Neural cell (in vitro differentiated cells): ENCODE measurements around the gene CLEC3B. TPM values are rescaled to one million over a fixed set of nuclear protein-coding genes. Genes with fewer than 3 reads are reported as not detected.

Experiments
- H2AFZ ChIP-seq: fragments of 200-600, 300-800 bp; sonication (generic), shearing (Covaris generic); 2 replicates; pipeline ENCODE4 v1.6.0; 2014; ENCODE audit warnings: low read depth, mild to moderate bottlenecking, antibody characterized with exemption, low read length, moderate library complexity
- H3F3A ChIP-seq: fragments of 200-600 bp; shearing (Covaris generic); 2 replicates; pipeline ENCODE4 v1.6.1; 2016; ENCODE audit warnings: mild to moderate bottlenecking, moderate library complexity, mixed read lengths, antibody characterized with exemption, low read length; ENCODE audit not compliant: insufficient read depth, poor library complexity, severe bottlenecking
- H3K27ac ChIP-seq: fragments of 200-600, 300-800 bp; sonication (generic), shearing (Covaris generic); 2 replicates; pipeline ENCODE4 v1.5.1; 2014; ENCODE audit warnings: mild to moderate bottlenecking, low read length, moderate library complexity
- H3K27me3 ChIP-seq: fragments of 300-800, 200-600 bp; sonication (generic), shearing (Covaris generic); 2 replicates; pipeline ENCODE4 v1.6.0; 2014; ENCODE audit warnings: mild to moderate bottlenecking, low read depth, low read length, moderate library complexity; ENCODE audit not compliant: insufficient read depth
- H3K36me3 ChIP-seq: fragments of 300-800, 200-600 bp; sonication (generic), shearing (Covaris generic); 2 replicates; pipeline ENCODE4 v1.5.1; 2014; ENCODE audit warnings: mild to moderate bottlenecking, antibody characterized with exemption, low read length, moderate library complexity; ENCODE audit not compliant: insufficient read depth
- H3K4me2 ChIP-seq: fragments of 300-800, 200-600 bp; sonication (generic), shearing (Covaris generic); 2 replicates; pipeline ENCODE4 v1.6.0; 2014; ENCODE audit warnings: mild to moderate bottlenecking, low read length
- H3K4me3 ChIP-seq: fragments of 300-800, 200-600 bp; sonication (generic), shearing (Covaris generic); 2 replicates; pipeline ENCODE4 v1.5.1; 2014; ENCODE audit warnings: mild to moderate bottlenecking, low read length, moderate library complexity
- H3K79me2 ChIP-seq: fragments of 200-600 bp; shearing (Covaris generic); replicated peaks from 2 replicates; pipeline ENCODE4 v1.6.0; 2014; ENCODE audit warnings: mild to moderate bottlenecking, low read length, moderate library complexity; ENCODE audit not compliant: insufficient read depth
- H3K9ac ChIP-seq: fragments of 300-800, 200-600 bp; sonication (generic), shearing (Covaris generic); 2 replicates; pipeline ENCODE4 v1.6.1; 2016; ENCODE audit warnings: mild to moderate bottlenecking, low read length, mixed read lengths
- H3K9me2 ChIP-seq: fragments of 200-600 bp; shearing (Covaris generic); 2 replicates; pipeline ENCODE4 v1.6.1; 2016; ENCODE audit warnings: mild to moderate bottlenecking, low read length, mixed read lengths; ENCODE audit not compliant: insufficient read depth
- H3K9me3 ChIP-seq: fragments of 200-600, 300-800 bp; sonication (generic), shearing (Covaris generic); 2 replicates; pipeline ENCODE4 v1.6.1; 2016; ENCODE audit warnings: mild to moderate bottlenecking, mixed run types, low read length, moderate library complexity, mixed read lengths
- H4K20me1 ChIP-seq: fragments of 200-600 bp; shearing (Covaris generic); 2 replicates; pipeline ENCODE4 v1.6.1; 2016; ENCODE audit warnings: mild to moderate bottlenecking, mixed run types; ENCODE audit not compliant: insufficient read depth
- CTCF ChIP-seq: fragments of 450-650 bp; IDR thresholded peaks from 2 replicates; pipeline ENCODE4 v1.5.1; 2014; ENCODE audit warnings: antibody characterized with exemption, mild to moderate bottlenecking, moderate library complexity; ENCODE audit not compliant: poor library complexity, severe bottlenecking
- EP300 ChIP-seq: fragments of 450-650 bp; conservative IDR thresholded peaks from 2 replicates; pipeline ENCODE4 v1.6.1; 2014; ENCODE audit warnings: antibody characterized with exemption, mild to moderate bottlenecking, moderate library complexity; ENCODE audit not compliant: poor library complexity, severe bottlenecking
- EZH2 ChIP-seq: fragments of 200-600, 300-800 bp; shearing (Covaris generic), sonication (generic); IDR thresholded peaks from 2 replicates; pipeline ENCODE4 v1.6.1; 2014; ENCODE audit warnings: antibody characterized with exemption, low read length, borderline replicate concordance, mild to moderate bottlenecking; ENCODE audit not compliant: insufficient read depth, poor library complexity, severe bottlenecking
- MXI1 ChIP-seq: fragments of 450-650 bp; conservative IDR thresholded peaks from 2 replicates; pipeline ENCODE4 v1.6.1; 2014; ENCODE audit warnings: antibody characterized with exemption, mild to moderate bottlenecking; ENCODE audit not compliant: poor library complexity, severe bottlenecking
- POLR2AphosphoS5 ChIP-seq: IDR thresholded peaks from 2 replicates; pipeline ENCODE4 v1.6.1; 2012
- RAD21 ChIP-seq: fragments of 450-650 bp; conservative IDR thresholded peaks from 2 replicates; pipeline ENCODE4 v1.6.1; 2014; ENCODE audit warnings: antibody characterized with exemption, mild to moderate bottlenecking, moderate library complexity
- SMC3 ChIP-seq: fragments of 450-650 bp; conservative IDR thresholded peaks from 2 replicates; pipeline ENCODE4 v1.6.1; 2014; ENCODE audit warnings: antibody characterized with exemption, mild to moderate bottlenecking, moderate library complexity; ENCODE audit not compliant: poor library complexity
- TAF1 ChIP-seq: IDR thresholded peaks from 2 replicates; pipeline ENCODE4 v1.6.1; 2012; ENCODE audit warnings: low read depth
- polyA plus RNA-seq: library from polyadenylated mRNA; depleted of rRNA; stranded (reverse); fragments of >200 nt; gene quantifications from 2 replicates; pipeline ENCODE4 v1.2.3, GENCODE V29; 2014
- TF ChIP-seq, protein P1 (sequence below): IDR thresholded peaks from 2 replicates; pipeline ENCODE4 v1.6.1; 2012; ENCODE audit warnings: borderline replicate concordance

CLEC3B gene
- polyA plus RNA-seq, 1 donor from 2014 or later: 2.6 TPM

DNA sequence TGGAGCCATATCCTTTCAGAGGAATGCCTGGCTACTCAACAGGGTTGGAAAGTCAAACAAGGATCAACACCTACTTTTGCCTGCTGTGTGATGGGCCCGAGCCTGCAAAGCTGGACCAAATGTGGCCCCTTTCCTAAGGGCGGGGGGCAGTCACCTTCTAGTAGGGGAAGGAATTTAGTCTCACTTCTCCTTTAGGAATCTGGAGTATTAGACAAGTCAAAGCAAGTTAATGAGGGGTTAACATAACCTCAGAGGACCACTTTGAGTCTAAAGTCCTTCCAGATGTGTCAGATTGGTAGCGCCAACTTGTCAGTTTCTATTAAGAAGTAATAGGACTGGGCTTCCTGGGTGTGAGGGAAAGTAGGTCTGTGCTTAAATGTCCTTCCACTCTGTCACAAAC, 43.3 kb upstream of the CLEC3B start:
- Histone ChIP-seq H3K4me3 (no peak overlapping the region), H3K27me3 (no peaks in the 10 kb centered on the region), H3K9me2 (no peaks in the 10 kb centered on the region), H3K27ac (no peak overlapping the region), H3K79me2 (peaks cover 29% of the 10 kb centered on the region), H2AFZ (no peak overlapping the region), H3F3A (no peaks in the 10 kb centered on the region), H3K9ac (no peak overlapping the region), H3K4me2 (no peak overlapping the region), H4K20me1 (no peaks in the 10 kb centered on the region), H3K36me3 (no peaks in the 10 kb centered on the region), H3K9me3 (no peaks in the 10 kb centered on the region)
- no peak for TF ChIP-seq POLR2AphosphoS5
- TF ChIP-seq MXI1: no peak

DNA sequence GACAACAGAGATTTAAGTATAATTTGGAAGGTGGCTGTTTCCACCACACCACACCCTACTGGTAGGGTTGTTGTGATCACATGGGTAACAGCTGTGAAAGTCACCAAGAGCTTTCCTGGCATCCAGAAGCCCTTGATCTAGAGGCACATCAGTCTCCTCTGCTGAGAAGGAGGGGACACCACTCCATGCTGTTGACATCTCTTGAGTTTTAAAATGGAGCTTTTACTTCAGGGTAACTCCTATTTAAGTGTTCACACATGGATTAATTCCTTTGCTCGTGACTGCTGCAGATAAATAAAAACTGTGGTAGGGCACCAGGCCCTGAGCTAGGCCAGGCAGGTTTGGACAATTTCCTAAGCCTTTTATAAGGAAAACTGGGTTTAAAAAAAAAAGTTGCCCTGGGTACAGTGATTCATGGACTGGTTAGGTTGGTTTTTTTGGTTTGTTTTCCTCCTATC, 42.6 kb upstream of the CLEC3B start:
- H4K20me1 ChIP-seq: no peaks in the 10 kb centered on the region
- H3F3A ChIP-seq: no peaks in the 10 kb centered on the region

More for the DNA sequence above, 42.6 kb upstream of the CLEC3B start:
- H3K36me3 ChIP-seq: no peaks in the 10 kb centered on the region
- no peak overlapping the region for H2AFZ ChIP-seq
- no peaks in the 10 kb centered on the region for H3K9me3 ChIP-seq
- H3K27ac ChIP-seq: no peak overlapping the region
- H3K9ac ChIP-seq: no peak overlapping the region
- no peaks in the 10 kb centered on the region for H3K27me3 ChIP-seq
- no peaks in the 10 kb centered on the region for H3K9me2 ChIP-seq
- H3K4me2 ChIP-seq: no peak overlapping the region
- H3K79me2 ChIP-seq: peaks cover 24% of the 10 kb centered on the region
- TF ChIP-seq EZH2: no peak
- TF ChIP-seq, protein P1, sequence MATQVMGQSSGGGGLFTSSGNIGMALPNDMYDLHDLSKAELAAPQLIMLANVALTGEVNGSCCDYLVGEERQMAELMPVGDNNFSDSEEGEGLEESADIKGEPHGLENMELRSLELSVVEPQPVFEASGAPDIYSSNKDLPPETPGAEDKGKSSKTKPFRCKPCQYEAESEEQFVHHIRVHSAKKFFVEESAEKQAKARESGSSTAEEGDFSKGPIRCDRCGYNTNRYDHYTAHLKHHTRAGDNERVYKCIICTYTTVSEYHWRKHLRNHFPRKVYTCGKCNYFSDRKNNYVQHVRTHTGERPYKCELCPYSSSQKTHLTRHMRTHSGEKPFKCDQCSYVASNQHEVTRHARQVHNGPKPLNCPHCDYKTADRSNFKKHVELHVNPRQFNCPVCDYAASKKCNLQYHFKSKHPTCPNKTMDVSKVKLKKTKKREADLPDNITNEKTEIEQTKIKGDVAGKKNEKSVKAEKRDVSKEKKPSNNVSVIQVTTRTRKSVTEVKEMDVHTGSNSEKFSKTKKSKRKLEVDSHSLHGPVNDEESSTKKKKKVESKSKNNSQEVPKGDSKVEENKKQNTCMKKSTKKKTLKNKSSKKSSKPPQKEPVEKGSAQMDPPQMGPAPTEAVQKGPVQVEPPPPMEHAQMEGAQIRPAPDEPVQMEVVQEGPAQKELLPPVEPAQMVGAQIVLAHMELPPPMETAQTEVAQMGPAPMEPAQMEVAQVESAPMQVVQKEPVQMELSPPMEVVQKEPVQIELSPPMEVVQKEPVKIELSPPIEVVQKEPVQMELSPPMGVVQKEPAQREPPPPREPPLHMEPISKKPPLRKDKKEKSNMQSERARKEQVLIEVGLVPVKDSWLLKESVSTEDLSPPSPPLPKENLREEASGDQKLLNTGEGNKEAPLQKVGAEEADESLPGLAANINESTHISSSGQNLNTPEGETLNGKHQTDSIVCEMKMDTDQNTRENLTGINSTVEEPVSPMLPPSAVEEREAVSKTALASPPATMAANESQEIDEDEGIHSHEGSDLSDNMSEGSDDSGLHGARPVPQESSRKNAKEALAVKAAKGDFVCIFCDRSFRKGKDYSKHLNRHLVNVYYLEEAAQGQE: no peak
- no peak for TF ChIP-seq EP300
- no peak for TF ChIP-seq MXI1
- TF ChIP-seq RAD21: no peak
- TF ChIP-seq POLR2AphosphoS5: no peak
- no peak for TF ChIP-seq TAF1
- TF ChIP-seq SMC3: no peak
- no peak for TF ChIP-seq CTCF
- no peak overlapping the region for H3K4me3 ChIP-seq
